DOHH2 (cell line): Measurements from ENCODE around the gene GPC6.

Experiments used
- H3F3A ChIP-seq: fragments of 200-600 bp; sonication (generic), shearing (Covaris generic); 2 replicates; pipeline ENCODE4 v1.6.0; 2016; ENCODE audit warnings: antibody characterized with exemption, mild to moderate bottlenecking; ENCODE audit not compliant: control insufficient read depth, insufficient read depth
- H3K27ac ChIP-seq: fragments of 200-600 bp; sonication (generic); 2 replicates; pipeline ENCODE4 v1.5.1; 2014; ENCODE audit warnings: low read depth, mild to moderate bottlenecking, low read length, moderate library complexity
- H3K27me3 ChIP-seq: fragments of 200-600 bp; sonication (generic); 2 replicates; pipeline ENCODE4 v1.6.1; 2014; ENCODE audit warnings: mild to moderate bottlenecking, low read length, mixed read lengths; ENCODE audit not compliant: control insufficient read depth
- H3K36me3 ChIP-seq: fragments of 200-600 bp; sonication (generic); 2 replicates; pipeline ENCODE4 v1.6.1; 2014; ENCODE audit warnings: mild to moderate bottlenecking, low read length, moderate library complexity, mixed read lengths; ENCODE audit not compliant: control insufficient read depth
- H3K4me1 ChIP-seq: fragments of 200-600 bp; sonication (generic); 2 replicates; pipeline ENCODE4 v1.6.1; 2014; ENCODE audit warnings: mild to moderate bottlenecking, low read length, mixed read lengths; ENCODE audit not compliant: control insufficient read depth
- H3K4me2 ChIP-seq: fragments of 200-600 bp; sonication (generic); 2 replicates; pipeline ENCODE4 v1.6.0; 2014; ENCODE audit warnings: mild to moderate bottlenecking, low read length, moderate library complexity
- H3K4me3 ChIP-seq: fragments of 200-600 bp; sonication (generic); 2 replicates; pipeline ENCODE4 v1.5.1; 2014; ENCODE audit warnings: mild to moderate bottlenecking, low read length, mixed read lengths
- H3K79me2 ChIP-seq: fragments of 200-600 bp; sonication (generic); 2 replicates; pipeline ENCODE4 v1.6.1; 2014; ENCODE audit warnings: mild to moderate bottlenecking, low read length, mixed read lengths; ENCODE audit not compliant: control insufficient read depth
- H3K9me2 ChIP-seq: fragments of 200-600 bp; sonication (generic); replicated peaks from 2 replicates; pipeline ENCODE4 v1.6.1; 2014; ENCODE audit warnings: mild to moderate bottlenecking, low read length, mixed read lengths; ENCODE audit not compliant: control insufficient read depth
- H3K9me3 ChIP-seq: fragments of 200-600 bp; sonication (generic); 2 replicates; pipeline ENCODE4 v1.6.1; 2014; ENCODE audit warnings: antibody characterized with exemption, low read length, mixed read lengths; ENCODE audit not compliant: control insufficient read depth, insufficient read depth
- H4K20me1 ChIP-seq: fragments of 200-600 bp; sonication (generic); 2 replicates; pipeline ENCODE4 v1.6.0; 2014; ENCODE audit warnings: low read depth, mild to moderate bottlenecking, antibody characterized with exemption, low read length, moderate library complexity; ENCODE audit not compliant: control insufficient read depth, insufficient read depth
- EZH2phosphoT487 ChIP-seq: fragments of 200-600 bp; sonication (generic); IDR thresholded peaks from 2 replicates; pipeline ENCODE4 v1.6.1; 2017; ENCODE audit warnings: borderline replicate concordance, mild to moderate bottlenecking, antibody characterized with exemption, low read length, moderate library complexity, mixed read lengths
- TF ChIP-seq, protein P1 (sequence below): fragments of 200-600 bp; sonication (generic); IDR thresholded peaks from one replicate; pipeline ENCODE4 v1.5.1; 2014; ENCODE audit warnings: antibody characterized with exemption, mild to moderate bottlenecking, low read depth, low read length; ENCODE audit not compliant: poor library complexity, severe bottlenecking

The GPC6 gene

DNA sequence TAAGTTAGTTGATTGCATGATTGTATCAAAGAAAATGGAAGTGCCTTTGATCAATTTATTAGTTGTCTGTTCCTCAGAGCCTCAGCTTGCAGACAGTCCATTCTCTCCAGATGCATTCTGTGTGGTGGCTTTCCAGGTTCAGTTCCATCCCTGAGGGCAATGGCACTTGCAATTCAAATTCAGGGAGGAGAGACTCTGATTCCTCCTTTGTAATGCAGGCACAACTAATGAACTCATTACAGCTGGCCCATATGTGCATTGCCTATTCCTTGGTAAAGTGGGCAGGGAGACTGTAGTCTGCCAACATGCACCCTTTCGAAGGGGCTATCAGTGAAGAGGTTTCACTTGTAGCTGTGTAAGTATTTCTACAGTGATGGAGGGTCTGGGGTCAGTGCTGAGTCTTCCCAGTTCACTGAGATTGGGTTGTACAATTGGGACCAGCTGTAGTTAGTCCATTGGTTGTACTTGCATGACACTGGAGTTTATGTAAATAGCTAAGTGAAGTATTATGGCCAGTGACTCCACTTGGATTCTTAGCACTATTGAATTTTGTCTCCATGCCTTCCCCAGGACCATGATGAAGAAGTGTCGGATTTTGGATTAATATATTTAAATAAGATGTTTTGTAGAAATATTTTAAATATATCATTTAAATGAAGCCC, 401.7 kb downstream of the GPC6 start:
- H3K27me3 ChIP-seq = no peaks in the 10 kb centered on the region
- no peak overlapping the region for H3K4me3 ChIP-seq
- no peaks in the 10 kb centered on the region for H3F3A ChIP-seq
- H3K4me2 ChIP-seq = no peak overlapping the region
- no peak for TF ChIP-seq EZH2phosphoT487
- TF ChIP-seq, protein P1, sequence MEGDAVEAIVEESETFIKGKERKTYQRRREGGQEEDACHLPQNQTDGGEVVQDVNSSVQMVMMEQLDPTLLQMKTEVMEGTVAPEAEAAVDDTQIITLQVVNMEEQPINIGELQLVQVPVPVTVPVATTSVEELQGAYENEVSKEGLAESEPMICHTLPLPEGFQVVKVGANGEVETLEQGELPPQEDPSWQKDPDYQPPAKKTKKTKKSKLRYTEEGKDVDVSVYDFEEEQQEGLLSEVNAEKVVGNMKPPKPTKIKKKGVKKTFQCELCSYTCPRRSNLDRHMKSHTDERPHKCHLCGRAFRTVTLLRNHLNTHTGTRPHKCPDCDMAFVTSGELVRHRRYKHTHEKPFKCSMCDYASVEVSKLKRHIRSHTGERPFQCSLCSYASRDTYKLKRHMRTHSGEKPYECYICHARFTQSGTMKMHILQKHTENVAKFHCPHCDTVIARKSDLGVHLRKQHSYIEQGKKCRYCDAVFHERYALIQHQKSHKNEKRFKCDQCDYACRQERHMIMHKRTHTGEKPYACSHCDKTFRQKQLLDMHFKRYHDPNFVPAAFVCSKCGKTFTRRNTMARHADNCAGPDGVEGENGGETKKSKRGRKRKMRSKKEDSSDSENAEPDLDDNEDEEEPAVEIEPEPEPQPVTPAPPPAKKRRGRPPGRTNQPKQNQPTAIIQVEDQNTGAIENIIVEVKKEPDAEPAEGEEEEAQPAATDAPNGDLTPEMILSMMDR = no peak
- H3K79me2 ChIP-seq = no peaks in the 10 kb centered on the region
- H3K4me1 ChIP-seq = no peaks in the 10 kb centered on the region
- no peak overlapping the region for H3K27ac ChIP-seq
- no peaks in the 10 kb centered on the region for H3K36me3 ChIP-seq
- H3K9me3 ChIP-seq = no peaks in the 10 kb centered on the region
- H4K20me1 ChIP-seq = no peaks in the 10 kb centered on the region
- H3K9me2 ChIP-seq = no peaks in the 10 kb centered on the region

DNA sequence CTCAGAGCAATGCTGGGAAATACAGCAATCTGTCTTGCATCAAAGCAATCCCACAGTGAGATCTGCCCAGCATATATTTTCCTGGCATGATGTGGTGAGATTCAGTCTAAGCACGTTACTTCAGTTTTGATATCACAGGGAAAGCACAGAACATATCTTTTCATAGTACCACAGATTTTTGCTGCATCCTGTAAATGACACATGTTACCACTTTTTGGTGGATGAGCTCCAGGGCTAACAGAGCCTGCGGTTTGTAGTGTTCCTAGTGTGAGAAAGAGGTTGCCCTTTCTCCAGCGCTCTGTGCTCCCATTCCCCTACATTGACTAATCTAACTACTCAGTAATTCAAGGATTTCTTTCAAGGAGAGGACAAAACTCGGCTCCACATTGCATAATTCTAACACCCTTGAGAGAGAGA, 409.0 kb downstream of the GPC6 start:
- no peaks in the 10 kb centered on the region for H4K20me1 ChIP-seq
- H3K27ac ChIP-seq = no peak overlapping the region
- no peaks in the 10 kb centered on the region for H3K27me3 ChIP-seq
- H3K4me2 ChIP-seq = no peak overlapping the region
- no peaks in the 10 kb centered on the region for H3K9me2 ChIP-seq
- no peaks in the 10 kb centered on the region for H3K36me3 ChIP-seq
- no peaks in the 10 kb centered on the region for H3K79me2 ChIP-seq
- H3K4me3 ChIP-seq = no peak overlapping the region
- no peaks in the 10 kb centered on the region for H3F3A ChIP-seq
- no peaks in the 10 kb centered on the region for H3K4me1 ChIP-seq
- no peaks in the 10 kb centered on the region for H3K9me3 ChIP-seq
- no peak for TF ChIP-seq EZH2phosphoT487
- TF ChIP-seq, protein P1 = no peak

DNA sequence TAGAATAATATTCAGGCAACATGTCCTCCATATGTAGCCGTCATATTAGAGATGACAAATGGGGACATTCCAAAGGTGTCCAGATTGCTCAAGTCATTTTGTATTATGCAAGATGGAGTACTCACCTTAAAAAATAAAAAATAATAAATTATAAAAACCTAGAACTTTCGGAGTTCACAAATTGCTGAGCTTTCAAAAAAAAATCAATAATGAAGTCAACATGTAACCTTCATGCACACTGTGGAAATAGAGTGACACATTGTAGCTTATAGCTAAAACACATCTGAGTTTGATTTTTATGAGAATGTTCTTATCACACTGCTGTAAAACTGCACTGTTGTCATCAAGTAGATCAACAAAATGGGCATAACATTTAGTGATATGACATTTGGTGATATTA, 411.2 kb downstream of the GPC6 start:
- no peaks in the 10 kb centered on the region for H3K27me3 ChIP-seq
- H3K4me3 ChIP-seq = no peak overlapping the region
- TF ChIP-seq, protein P1 = no peak
- no peak for TF ChIP-seq EZH2phosphoT487
- no peaks in the 10 kb centered on the region for H3F3A ChIP-seq
- H3K36me3 ChIP-seq = no peaks in the 10 kb centered on the region
- no peaks in the 10 kb centered on the region for H3K9me2 ChIP-seq
- no peak overlapping the region for H3K27ac ChIP-seq
- no peak overlapping the region for H3K4me2 ChIP-seq
- H3K9me3 ChIP-seq = no peaks in the 10 kb centered on the region
- H3K79me2 ChIP-seq = no peaks in the 10 kb centered on the region
- H3K4me1 ChIP-seq = no peaks in the 10 kb centered on the region
- no peaks in the 10 kb centered on the region for H4K20me1 ChIP-seq
